Measurements from ENCODE around the gene DHX16.

Gene DHX16

GRCh38 chr6:30640481-30640880 lies 32.3 kb downstream of the DHX16 start:
- in situ Hi-C loops (cut with MboI; ENCODE audit: low sequenced_read_pairs), result no loop called here

DNA sequence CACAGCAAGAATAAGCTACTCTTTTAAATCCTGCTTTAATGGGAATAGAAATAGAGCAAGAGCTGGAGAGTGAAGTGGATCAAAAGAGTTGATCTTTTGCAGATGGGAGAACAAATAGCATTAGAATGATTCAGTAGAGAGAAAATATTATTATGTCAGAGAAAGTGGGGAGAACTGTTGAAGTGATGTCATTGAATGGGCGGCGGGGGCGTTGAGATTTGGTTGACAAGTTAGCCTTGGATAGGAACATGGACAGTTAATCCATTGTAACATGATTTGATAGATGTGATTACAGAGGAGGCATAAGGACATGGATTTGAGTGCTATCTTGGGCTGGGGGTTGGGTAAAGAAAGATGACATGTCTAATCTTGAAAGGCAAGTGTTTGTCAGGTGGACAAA lies 37.0 kb downstream of the DHX16 start:
- in situ Hi-C loops (cut with MboI; ENCODE audit: low sequenced_read_pairs), result no loop called here

- in situ Hi-C loops (cut with MboI; ENCODE audit: low sequenced_read_pairs), result no loop called here
Measured at GRCh38 chr6:30626484-30627366, 46.1 kb downstream of the DHX16 start, which contains the start of gene ATAT1. TSS of gene ATAT1 (plus strand) at chr6:30626874.

GRCh38 chr6:30625511-30625910 lies 47.3 kb downstream of the DHX16 start:
- in situ Hi-C loops (cut with MboI; ENCODE audit: low sequenced_read_pairs), result no loop called here

GRCh38 chr6:30619561-30619960 lies 53.2 kb downstream of the DHX16 start:
- in situ Hi-C loops (cut with MboI; ENCODE audit: low sequenced_read_pairs), result no loop called here

DNA sequence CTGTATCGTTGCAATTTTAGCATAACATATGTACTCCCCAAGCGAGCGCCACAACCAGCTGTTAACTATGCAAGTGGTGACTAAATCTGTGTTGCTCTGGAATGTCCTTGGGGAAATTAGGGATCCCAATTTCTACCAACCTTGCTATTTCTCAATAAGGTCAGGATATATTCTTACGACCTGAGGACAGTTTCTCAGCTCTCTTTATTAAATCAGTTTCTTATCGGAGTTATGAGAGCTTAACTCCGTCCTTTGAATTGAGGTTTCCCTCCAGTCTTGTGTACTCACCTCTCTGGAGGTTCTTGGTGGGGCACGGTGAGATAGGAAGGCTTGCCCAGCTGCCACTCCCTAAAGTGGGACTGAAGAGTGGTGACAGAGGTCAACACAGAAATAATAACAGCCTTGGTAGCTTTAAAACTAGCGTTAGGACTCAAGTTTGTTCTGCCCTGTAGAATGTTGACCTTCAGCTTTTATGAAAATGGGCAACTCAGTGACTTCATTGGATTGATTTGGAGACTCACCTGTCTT lies 54.5 kb downstream of the DHX16 start:
- in situ Hi-C loops (cut with MboI; ENCODE audit: low sequenced_read_pairs), result no loop called here

DNA sequence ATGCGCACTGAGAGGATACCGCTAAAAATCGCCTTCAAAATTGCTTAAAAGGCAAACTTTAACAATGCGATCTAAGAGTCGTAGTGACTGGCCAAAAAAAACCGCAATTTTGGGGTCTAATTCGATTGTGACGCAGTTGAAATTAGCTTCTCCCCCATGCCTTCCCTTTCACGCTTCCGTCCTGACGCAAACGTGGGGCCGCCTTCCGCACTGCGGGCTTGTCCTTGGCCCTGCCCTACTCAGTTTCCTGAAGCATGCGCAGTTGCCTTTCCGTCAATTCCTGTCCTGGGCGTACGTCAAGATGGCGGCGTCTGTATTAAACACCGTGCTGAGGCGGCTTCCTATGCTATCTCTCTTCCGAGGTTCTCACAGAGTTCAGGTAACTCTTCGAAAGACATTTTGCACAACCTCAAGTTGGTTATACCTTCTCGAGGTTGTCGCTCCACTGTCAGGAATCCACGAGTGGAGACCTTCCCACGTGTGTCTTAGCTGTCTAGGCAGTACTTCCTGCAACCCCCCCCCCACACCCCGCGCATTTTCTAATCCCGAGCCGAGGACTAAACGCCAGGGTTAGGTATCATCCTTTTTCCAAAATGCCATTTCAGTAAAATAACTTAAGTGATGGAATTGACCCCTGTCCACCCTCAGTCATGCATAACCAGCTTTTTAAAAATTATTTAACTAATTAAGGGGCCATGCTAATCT lies 55.1 kb downstream of the DHX16 start, which contains the start of gene MRPS18B:
TSS of gene MRPS18B (plus strand) at position 276 of the 705 bp plus-strand sequence. CDS start at position 302, 26 bp downstream.
- in situ Hi-C loops (cut with MboI; ENCODE audit: low sequenced_read_pairs), result no loop called here

DNA sequence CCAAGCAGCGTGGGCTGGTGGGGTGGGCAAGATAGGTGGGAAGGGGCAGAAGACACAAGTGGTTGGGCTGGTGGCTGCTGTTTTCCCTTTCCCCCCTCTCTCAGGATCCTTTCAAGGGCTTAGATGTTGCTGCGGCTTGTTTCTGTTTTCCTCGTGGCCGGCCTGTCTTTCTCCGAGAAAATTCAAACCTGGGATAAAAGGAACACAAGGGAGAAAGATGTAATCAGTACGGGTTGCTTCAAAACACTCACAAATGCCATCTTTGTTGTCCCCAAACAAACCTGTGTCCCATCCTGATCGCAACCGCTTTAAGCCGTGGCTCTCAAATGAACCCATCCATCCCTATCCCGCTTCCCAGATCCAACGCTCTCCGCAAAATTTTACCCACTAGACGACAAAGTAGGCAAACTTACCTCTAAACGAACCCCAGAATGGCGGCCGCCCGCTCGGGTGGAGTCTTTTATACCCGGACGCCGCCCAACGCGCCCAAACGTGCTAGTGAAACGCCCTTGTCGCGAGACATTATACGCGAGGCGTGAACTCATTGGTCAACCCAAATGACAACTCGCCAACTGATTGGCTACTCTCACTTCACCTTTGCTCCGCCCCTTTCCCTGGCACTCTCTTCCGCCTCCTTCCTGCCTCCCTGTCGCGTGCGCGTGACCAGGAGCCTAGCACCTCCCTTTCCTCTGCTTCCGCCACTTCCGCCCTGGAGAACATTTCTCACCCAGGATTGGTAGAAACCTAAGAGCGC lies 55.8 kb downstream of the DHX16 start, which contains the start of gene PPP1R10:
TSS of gene PPP1R10 (minus strand) at position 433 of the 754 bp plus-strand sequence. CDS start 7,299 bp downstream, outside the sequence.
- in situ Hi-C loops (cut with MboI; ENCODE audit: low sequenced_read_pairs), result no loop called here

GRCh38 chr6:30615958-30616810 lies 56.6 kb downstream of the DHX16 start:
- in situ Hi-C loops (cut with MboI; ENCODE audit: low sequenced_read_pairs), result no loop called here

DNA sequence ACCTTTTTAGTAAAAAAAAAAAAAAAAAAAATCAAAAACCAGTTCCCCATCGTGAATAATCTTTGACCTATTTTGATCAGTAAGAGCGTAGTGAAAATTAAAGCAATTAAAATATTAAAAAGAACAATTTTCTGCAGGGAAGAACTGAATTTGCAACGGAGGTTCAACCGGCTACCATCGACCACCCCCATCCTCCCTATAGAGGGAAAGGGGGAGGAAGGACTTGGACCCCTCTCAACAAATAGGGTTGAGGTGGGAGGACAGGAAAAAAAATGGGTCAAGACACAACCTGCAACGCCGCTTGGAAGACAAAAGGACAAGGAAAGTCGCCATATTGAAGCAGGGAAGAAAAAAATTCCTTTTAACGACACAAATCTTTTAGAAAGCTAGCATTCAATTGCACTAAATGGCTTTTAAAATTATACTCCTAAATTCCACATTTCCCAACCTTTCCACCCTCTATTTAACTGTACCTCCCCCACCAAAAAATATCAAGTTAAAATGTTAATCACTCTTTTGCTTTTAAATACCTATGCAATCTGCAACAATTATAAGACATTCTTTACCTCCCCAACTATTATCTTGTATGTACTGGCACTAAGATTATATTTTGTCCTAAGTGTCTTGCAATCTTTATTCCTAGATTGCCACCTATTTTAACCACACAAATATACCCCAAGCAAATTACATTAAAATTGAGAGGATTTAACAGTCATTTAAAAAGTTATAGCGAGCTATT lies 57.4 kb downstream of the DHX16 start:
- in situ Hi-C loops (cut with MboI; ENCODE audit: low sequenced_read_pairs), result no loop called here

DNA sequence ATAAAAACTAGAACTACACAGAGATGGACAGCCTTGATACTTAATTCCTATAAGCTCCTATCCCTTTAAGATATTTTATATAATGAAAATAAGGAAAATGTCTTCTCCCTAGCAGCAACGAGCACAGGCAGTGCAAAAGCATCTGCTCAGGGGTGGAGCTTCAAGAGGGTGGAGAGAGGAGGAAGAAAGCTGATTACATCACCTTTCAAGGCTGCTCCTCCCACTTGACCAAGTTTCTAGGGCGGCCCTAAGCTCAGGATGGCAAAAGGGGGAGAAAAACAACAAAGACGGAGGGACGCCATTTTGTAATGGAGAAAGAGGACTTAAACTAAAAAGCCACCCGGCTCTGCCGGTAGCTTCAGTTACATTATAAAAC lies 58.0 kb downstream of the DHX16 start:
- in situ Hi-C loops (cut with MboI; ENCODE audit: low sequenced_read_pairs), result no loop called here

- in situ Hi-C loops (cut with MboI; ENCODE audit: low sequenced_read_pairs), result no loop called here
Measured at GRCh38 chr6:30614044-30614842, 58.6 kb downstream of the DHX16 start.

- in situ Hi-C loops (cut with MboI; ENCODE audit: low sequenced_read_pairs), result no loop called here
Measured at GRCh38 chr6:30613251-30614043, 59.4 kb downstream of the DHX16 start.

DNA sequence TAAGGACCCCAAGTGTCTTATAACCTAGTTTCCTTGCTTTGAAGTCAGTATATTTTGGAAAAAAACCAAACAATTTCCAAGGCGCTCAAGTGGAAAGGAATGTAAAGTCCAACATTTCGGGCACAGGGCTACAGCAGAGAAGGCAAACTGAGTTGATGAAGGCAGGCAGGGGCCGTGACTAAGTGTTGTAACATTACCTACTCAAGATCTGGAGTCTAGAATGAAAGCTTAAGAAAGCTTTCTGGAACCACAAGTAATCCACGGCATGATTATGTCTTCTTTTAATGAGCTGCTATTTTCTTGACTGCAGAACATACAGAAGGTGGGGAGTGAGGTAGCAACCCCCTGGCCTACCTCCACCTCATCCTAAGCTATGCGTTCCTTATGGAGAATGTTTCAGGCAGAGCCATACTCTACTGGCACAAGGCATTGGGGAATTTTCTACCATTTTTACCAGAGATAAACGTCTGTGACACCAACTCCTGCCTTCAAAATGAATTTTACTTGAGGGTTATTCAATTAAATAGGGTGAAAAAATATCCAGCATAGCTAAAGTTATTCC lies 60.0 kb downstream of the DHX16 start:
- in situ Hi-C loops (cut with MboI; ENCODE audit: low sequenced_read_pairs), result no loop called here

DNA sequence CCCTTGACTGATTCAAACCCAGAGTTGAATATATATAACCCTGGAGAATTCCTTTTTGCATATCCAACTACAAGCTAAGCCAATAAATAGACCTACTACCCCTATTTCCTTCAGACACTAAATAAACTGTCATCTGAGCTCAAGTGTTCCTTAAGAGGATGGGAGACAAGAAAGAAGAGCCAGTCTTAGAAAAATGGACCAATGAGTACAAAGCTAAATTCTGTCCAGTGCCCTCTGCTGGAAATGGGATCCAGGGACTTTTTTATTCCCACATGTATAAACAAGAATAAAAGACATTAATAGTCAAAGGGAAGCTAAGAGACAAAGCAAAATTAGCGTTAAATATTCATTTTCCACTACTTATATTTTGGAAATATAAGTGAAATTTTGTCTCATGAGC lies 60.6 kb downstream of the DHX16 start:
- in situ Hi-C loops (cut with MboI; ENCODE audit: low sequenced_read_pairs), result no loop called here

GRCh38 chr6:30611856-30612194 lies 61.0 kb downstream of the DHX16 start:
- in situ Hi-C loops (cut with MboI; ENCODE audit: low sequenced_read_pairs), result no loop called here

DNA sequence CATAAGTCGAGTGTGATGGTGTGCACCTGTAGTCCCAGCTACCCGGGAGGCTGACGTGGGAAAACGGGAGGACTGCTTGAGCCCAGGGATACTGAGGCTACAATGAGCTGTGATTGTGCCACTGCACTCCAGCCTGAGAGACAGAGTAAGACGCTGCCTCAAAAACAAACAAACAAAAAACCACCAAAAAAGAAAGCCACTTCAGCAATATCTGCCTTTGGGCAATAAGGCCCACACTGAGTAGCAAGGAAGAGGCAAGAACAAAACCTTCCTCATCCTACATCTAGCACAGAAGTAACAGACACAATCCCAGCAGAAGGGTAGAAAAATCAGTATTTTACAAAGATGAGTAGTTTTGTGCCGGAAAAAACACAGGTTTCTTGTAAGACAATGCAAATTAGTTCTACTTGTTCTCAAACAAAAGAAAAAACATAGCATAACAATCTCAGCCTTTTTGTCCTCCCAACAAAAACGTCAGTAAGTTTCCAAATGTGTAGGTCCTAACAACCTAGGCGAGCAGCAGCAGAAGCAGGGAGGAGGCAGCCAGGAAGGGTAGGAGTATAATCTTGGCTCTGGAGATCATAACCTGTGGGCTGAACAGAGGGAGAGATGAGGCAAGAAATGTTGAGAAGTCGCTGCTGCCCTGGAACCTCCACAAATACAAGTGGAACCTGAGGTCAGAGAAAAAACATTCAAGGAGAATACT lies 61.5 kb downstream of the DHX16 start:
- in situ Hi-C loops (cut with MboI; ENCODE audit: low sequenced_read_pairs), result no loop called here

Measured in hTERT RPE-1 (cell line).